Coronary artery (tissue), 2 donors: ENCODE measurements around the gene MAP3K5.

ENCODE experiments used
- DNase-seq: peaks from one replicate; pipeline ENCODE4 v3.0.0-alpha.2; 2017; ENCODE audit warnings: low spot score
- H3K27ac ChIP-seq, 2 donors: fragments of 200-600 bp; sonication (generic); one replicate each; pipeline ENCODE4 v1.5.1; 2016 to 2019
- H3K4me3 ChIP-seq: fragments of 200-600 bp; sonication (generic); 2 replicates; pipeline ENCODE4 v1.5.1; 2016; ENCODE audit warnings: mild to moderate bottlenecking, moderate library complexity
- TF ChIP-seq, protein P1 (sequence below): fragments of 200-600 bp; sonication (generic); IDR thresholded peaks from one replicate; pipeline ENCODE4 v1.5.1; 2019; ENCODE audit warnings: antibody characterized with exemption

MAP3K5 gene

GRCh38 chr6:136624347-136624746 lies 167.9 kb downstream of the MAP3K5 start:
- DNase-seq = no peak
- Histone ChIP-seq H3K4me3 (no peak overlapping the region), H3K27ac (no peak overlapping the region)
- TF ChIP-seq, protein P1, sequence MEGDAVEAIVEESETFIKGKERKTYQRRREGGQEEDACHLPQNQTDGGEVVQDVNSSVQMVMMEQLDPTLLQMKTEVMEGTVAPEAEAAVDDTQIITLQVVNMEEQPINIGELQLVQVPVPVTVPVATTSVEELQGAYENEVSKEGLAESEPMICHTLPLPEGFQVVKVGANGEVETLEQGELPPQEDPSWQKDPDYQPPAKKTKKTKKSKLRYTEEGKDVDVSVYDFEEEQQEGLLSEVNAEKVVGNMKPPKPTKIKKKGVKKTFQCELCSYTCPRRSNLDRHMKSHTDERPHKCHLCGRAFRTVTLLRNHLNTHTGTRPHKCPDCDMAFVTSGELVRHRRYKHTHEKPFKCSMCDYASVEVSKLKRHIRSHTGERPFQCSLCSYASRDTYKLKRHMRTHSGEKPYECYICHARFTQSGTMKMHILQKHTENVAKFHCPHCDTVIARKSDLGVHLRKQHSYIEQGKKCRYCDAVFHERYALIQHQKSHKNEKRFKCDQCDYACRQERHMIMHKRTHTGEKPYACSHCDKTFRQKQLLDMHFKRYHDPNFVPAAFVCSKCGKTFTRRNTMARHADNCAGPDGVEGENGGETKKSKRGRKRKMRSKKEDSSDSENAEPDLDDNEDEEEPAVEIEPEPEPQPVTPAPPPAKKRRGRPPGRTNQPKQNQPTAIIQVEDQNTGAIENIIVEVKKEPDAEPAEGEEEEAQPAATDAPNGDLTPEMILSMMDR = no peak

DNA sequence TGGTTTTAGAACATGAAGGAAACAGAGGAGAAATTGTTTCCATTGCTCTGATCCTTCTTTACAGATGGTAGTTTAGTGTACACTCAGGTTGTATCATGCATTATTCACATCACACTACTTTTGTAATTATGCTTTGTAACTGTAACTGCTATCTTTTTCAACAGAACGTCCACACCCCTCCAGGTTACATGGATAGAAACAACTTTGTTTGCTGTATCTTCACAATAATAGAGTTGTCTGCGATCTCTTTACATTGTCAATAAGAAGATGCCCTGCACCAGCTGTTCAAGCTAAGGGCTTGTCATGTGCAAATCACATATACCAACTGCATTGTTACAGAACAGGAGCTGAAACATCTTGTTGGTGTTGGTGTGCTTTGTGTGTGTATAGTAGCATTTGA lies 174.2 kb downstream of the MAP3K5 start:
- H3K4me3 ChIP-seq = no peak overlapping the region
- no peak for DNase-seq
- TF ChIP-seq, protein P1 = no peak
- no peak overlapping the region for H3K27ac ChIP-seq

DNA sequence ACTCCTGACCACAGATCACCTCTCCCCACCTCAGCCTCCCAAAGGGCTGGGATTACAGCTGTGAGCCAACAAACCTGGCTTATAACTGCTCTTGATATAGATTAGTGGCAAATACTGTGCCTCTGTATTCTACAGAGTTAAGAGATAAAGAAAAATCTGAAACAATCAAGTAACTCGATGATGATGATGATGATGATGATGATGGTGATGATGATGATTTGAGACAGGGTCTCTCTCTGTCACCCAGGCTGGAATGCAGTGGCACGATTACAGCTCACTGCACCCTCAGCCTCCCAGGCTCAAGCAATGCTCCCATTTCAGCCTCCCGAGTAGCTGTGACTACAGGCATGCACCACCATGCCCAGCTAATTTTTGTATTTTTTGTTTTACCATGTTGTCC lies 175.8 kb downstream of the MAP3K5 start:
- no peak for DNase-seq
- H3K4me3 ChIP-seq = no peak overlapping the region
- TF ChIP-seq, protein P1 = no peak

DNA sequence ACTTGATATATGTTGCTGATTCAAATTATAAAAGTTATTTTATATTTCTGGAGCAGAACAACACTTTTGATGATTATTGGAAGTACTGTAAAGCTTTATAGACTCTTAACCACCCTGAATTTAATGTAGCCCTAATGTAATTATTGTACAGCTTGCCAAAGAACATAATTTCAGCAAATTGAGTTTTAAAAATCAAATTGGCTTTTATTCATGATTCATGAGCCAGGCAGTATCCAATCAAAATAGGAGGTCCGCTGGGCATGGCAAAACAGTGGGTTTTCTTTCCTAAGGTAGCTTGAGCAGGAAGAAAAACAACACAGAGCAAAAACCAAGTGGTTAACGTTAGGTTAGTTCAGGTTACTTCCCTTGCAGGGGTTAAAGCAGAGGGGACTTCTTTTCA lies 177.3 kb downstream of the MAP3K5 start:
- Histone ChIP-seq H3K4me3 (no peak overlapping the region), H3K27ac (no peak overlapping the region)
- DNase-seq = no peak
- TF ChIP-seq, protein P1 = no peak

More for the DNA sequence above, 175.8 kb downstream of the MAP3K5 start:
- H3K27ac ChIP-seq = no peak overlapping the region

GRCh38 chr6:136614350-136614749 lies 177.9 kb downstream of the MAP3K5 start:
- Histone ChIP-seq H3K27ac (no peak overlapping the region), H3K4me3 (no peak overlapping the region)
- TF ChIP-seq, protein P1 = no peak
- DNase-seq = no peak

DNA sequence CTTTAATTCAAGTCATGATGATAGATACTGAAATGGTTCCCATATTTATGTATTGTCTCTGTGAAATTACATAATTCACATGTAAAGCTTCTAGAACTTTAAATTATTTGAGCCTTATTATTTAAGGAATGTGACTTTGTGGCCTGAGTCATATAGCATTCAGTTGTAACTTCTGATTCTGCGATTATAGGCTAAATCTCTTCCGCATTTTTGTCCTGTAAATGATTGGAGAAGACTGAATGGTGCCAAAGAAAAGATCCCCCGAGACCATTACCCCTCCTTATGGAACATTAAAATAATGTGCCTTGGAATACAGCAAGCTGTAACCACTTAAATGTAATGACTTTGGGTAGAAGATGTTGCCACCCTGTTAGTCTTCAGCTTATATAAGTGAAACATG lies 178.8 kb downstream of the MAP3K5 start:
- TF ChIP-seq, protein P1 = no peak
- Histone ChIP-seq H3K27ac (no peak overlapping the region), H3K4me3 (no peak overlapping the region)
- no peak for DNase-seq

- no peak overlapping the region for H3K4me3 ChIP-seq
- H3K27ac ChIP-seq = no peak overlapping the region
- TF ChIP-seq, protein P1 = no peak
- no peak for DNase-seq
Measured at GRCh38 chr6:136612666-136613389, 179.4 kb downstream of the MAP3K5 start.
